Endodermal cell (in vitro differentiated cells): ENCODE data around the gene CEP44. TPM values are rescaled to one million over a fixed set of nuclear protein-coding genes. Genes with fewer than 3 reads are reported as not detected.

Source experiments
- DNase-seq: peaks from one replicate; pipeline ENCODE4 v3.0.0-alpha.2; 2017
- H3K27ac ChIP-seq: 2 replicates; pipeline ENCODE4 v1.5.1; 2013; ENCODE audit warnings: mild to moderate bottlenecking, low read depth, low read length, moderate library complexity
- H3K27me3 ChIP-seq: 2 replicates; pipeline ENCODE4 v1.6.1; 2013; ENCODE audit warnings: mild to moderate bottlenecking, low read length, moderate library complexity; ENCODE audit not compliant: insufficient read depth, control insufficient read depth, poor library complexity, severe bottlenecking
- H3K36me3 ChIP-seq: 2 replicates; pipeline ENCODE4 v1.7.0; 2013; ENCODE audit warnings: mild to moderate bottlenecking, low read length, moderate library complexity; ENCODE audit not compliant: control insufficient read depth, insufficient read depth
- H3K4me1 ChIP-seq: one replicate; pipeline ENCODE4 v1.7.0; 2013; ENCODE audit warnings: low read length; ENCODE audit not compliant: control insufficient read depth, insufficient read depth
- H3K4me3 ChIP-seq: 2 replicates; pipeline ENCODE4 v1.5.1; 2013; ENCODE audit warnings: mild to moderate bottlenecking, low read length, moderate library complexity
- H3K9ac ChIP-seq: 2 replicates; pipeline ENCODE4 v1.6.1; 2013; ENCODE audit warnings: mild to moderate bottlenecking, low read length, moderate library complexity; ENCODE audit not compliant: poor library complexity, severe bottlenecking; ENCODE audit errors: extremely low read depth
- H3K9me3 ChIP-seq: 2 replicates; pipeline ENCODE4 v1.6.1; 2013; ENCODE audit warnings: mild to moderate bottlenecking, low read length, moderate library complexity; ENCODE audit not compliant: control insufficient read depth
- H3K27ac Mint-ChIP-seq: 2 replicates; pipeline ENCODE4 v1.8.0; 2020; ENCODE audit warnings: mixed read lengths
- H3K27me3 Mint-ChIP-seq: 2 replicates; pipeline ENCODE4 v1.8.0; 2021; ENCODE audit warnings: mild to moderate bottlenecking, mixed read lengths; ENCODE audit not compliant: insufficient read depth
- H3K36me3 Mint-ChIP-seq: 2 replicates; pipeline ENCODE4 v1.8.0; 2020; ENCODE audit warnings: low read depth, mixed read lengths
- H3K4me1 Mint-ChIP-seq: 2 replicates; pipeline ENCODE4 v1.8.0; 2020; ENCODE audit warnings: mixed read lengths
- H3K4me3 Mint-ChIP-seq: 2 replicates; pipeline ENCODE4 v1.8.0; 2020; ENCODE audit warnings: mild to moderate bottlenecking, moderate library complexity, mixed read lengths
- H3K9me3 Mint-ChIP-seq: 2 replicates; pipeline ENCODE4 v1.8.0; 2020; ENCODE audit warnings: mild to moderate bottlenecking, mixed read lengths
- CTCF ChIP-seq: fragments of 200-600 bp; sonication (generic); conservative IDR thresholded peaks from 2 replicates; pipeline ENCODE4 v1.5.0; 2021; ENCODE audit warnings: antibody characterized with exemption, mild to moderate bottlenecking
- WGBS, 2 experiments: methylation state at CpG; one replicate each; pipeline versions ENCODE4 v1.1.5 to v1.1.7; 2013; ENCODE audit warnings: missing lambda C conversion rate in 2 of 2, mixed read lengths in 1 of 2; ENCODE audit not compliant: insufficient coverage in 1 of 2, insufficient read length in 1 of 2; 5-methylcytosine and 5-hydroxymethylcytosine counted together
- total RNA-seq, 2 donors: library from RNA; stranded (reverse); fragmentation: NEBNext Ultra II Directional in 1 of 2; extraction: Animal tissue kit (Norgen Biotek cat#: 25700) in 1 of 2; gene quantifications; 2 replicates in 1 of 2; 3 replicates in 1 of 2; pipeline ENCODE4 v1.2.1, GENCODE V29; 2021

CEP44 gene
- total RNA-seq, 2 donors from 2014 or later: 21.5 to 24.9 TPM

GRCh38 chr4:174314770-174315169, 31.1 kb downstream of the CEP44 start:
- H3K27ac Mint-ChIP-seq: no peak overlapping the region

DNA sequence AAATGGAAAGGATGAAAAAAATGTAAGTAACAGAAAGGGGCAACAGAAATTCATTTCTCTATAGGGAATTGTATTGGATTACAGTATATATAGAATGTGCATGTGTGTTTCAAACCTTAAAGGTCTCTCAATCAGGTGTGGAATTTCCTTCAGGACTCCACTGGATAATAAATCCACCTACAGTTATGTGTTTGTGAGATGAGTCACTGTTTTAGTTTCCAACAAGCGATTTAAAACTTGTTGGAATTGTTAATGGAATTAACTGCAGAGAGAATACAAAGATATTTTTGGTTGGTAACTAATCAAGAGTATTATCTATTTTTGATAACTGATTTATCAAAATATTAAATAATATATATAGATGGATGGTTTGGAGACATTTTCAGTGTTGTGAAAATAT, 32.8 kb downstream of the CEP44 start:
- WGBS, 2 experiments: 100% methylated on average over 1 of the region's 1 CpG; no CpG with 5 or more reads in 1 of the 2 experiments
- Mint-ChIP-seq H3K4me1 (peaks cover 14% of the 10 kb centered on the region), H3K27me3 (no peaks in the 10 kb centered on the region), H3K27ac (no peak overlapping the region), H3K36me3 (peaks cover 15% of the 10 kb centered on the region), H3K9me3 (no peaks in the 10 kb centered on the region), H3K4me3 (no peak overlapping the region)
- no peak overlapping the region for H3K27ac ChIP-seq
- no peak for TF ChIP-seq CTCF
- no peak for DNase-seq
- H3K27me3 ChIP-seq: no peaks in the 10 kb centered on the region
- no peaks in the 10 kb centered on the region for H3K9me3 ChIP-seq
- H3K4me1 ChIP-seq: no peaks in the 10 kb centered on the region
- H3K36me3 ChIP-seq: peaks cover 11% of the 10 kb centered on the region
- no peak overlapping the region for H3K4me3 ChIP-seq
- H3K9ac ChIP-seq: no peak overlapping the region

More at GRCh38 chr4:174314770-174315169, 31.1 kb downstream of the CEP44 start:
- Mint-ChIP-seq H3K36me3 (peaks cover 15% of the 10 kb centered on the region), H3K4me1 (peaks cover 9% of the 10 kb centered on the region), H3K27me3 (no peaks in the 10 kb centered on the region), H3K9me3 (no peaks in the 10 kb centered on the region), H3K4me3 (no peak overlapping the region)
- peaks cover 18% of the 10 kb centered on the region for H3K36me3 ChIP-seq
- H3K9me3 ChIP-seq: no peaks in the 10 kb centered on the region
- 75 to 96% methylated on average over 3 of the region's 3 CpGs for WGBS, 2 experiments
- no peak overlapping the region for H3K4me3 ChIP-seq
- no peak overlapping the region for H3K27ac ChIP-seq
- H3K27me3 ChIP-seq: no peaks in the 10 kb centered on the region
- no peak for TF ChIP-seq CTCF
- no peak overlapping the region for H3K9ac ChIP-seq
- peak; percentile 77 for DNase-seq
- H3K4me1 ChIP-seq: no peaks in the 10 kb centered on the region

DNA sequence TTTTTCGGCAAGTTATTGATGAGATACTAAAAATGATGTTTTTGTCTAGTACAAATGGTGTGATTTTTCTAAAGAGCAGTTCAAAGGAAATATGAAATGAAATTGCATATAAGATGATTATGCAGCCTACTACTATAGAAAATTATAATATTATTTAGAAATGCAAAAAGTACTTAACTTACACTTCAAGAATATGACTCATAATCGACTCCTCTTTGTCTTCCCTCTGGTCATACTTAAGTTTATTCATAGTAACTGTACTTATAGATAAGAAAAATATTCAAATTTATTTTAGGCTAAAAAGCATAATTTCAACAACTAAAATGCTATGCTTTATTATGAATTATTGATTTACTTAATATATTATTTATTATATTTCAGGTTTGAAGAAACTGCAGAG, 33.2 kb downstream of the CEP44 start:
- Mint-ChIP-seq H3K9me3 (no peaks in the 10 kb centered on the region), H3K4me1 (peaks cover 14% of the 10 kb centered on the region), H3K27ac (no peak overlapping the region), H3K27me3 (no peaks in the 10 kb centered on the region), H3K4me3 (no peak overlapping the region), H3K36me3 (peaks cover 15% of the 10 kb centered on the region)
- Histone ChIP-seq H3K36me3 (peaks cover 10% of the 10 kb centered on the region), H3K4me1 (no peaks in the 10 kb centered on the region), H3K4me3 (no peak overlapping the region), H3K9me3 (no peaks in the 10 kb centered on the region), H3K27ac (no peak overlapping the region), H3K27me3 (no peaks in the 10 kb centered on the region), H3K9ac (no peak overlapping the region)
- TF ChIP-seq CTCF: no peak
- WGBS, 2 experiments: 100% methylated on average over 1 of the region's 2 CpGs
- DNase-seq: no peak
